Sigmoid colon (tissue), 7 donors: ENCODE measurements around the gene MEGF8. TPM values are rescaled to one million over a fixed set of nuclear protein-coding genes. Genes with fewer than 3 reads are reported as not detected.

Experiments used
- DNase-seq: peaks from one replicate; pipeline ENCODE4 v3.0.0-alpha.2; 2019
- H3K27ac ChIP-seq, 4 donors: fragments of 200-600 bp; sonication (generic); one replicate each; pipeline ENCODE4 v1.5.1; 2016 to 2019; ENCODE audit warnings: mild to moderate bottlenecking in 1 of 4
- H3K27me3 ChIP-seq, 3 donors: fragments of 200-600 bp; sonication (generic); one replicate each; pipeline ENCODE4 v1.5.1; 2019; ENCODE audit warnings: mild to moderate bottlenecking in 1 of 3
- H3K36me3 ChIP-seq, 4 donors: fragments of 200-600 bp; sonication (generic); one replicate each; pipeline ENCODE4 v1.5.1; 2016 to 2019
- H3K4me1 ChIP-seq, 4 donors: fragments of 200-600 bp; sonication (generic); one replicate each; pipeline ENCODE4 v1.5.1; 2017 to 2019
- H3K4me3 ChIP-seq, 4 donors: fragments of 200-600 bp; sonication (generic); one replicate each; pipeline ENCODE4 v1.5.1; 2017 to 2019; ENCODE audit warnings: mild to moderate bottlenecking in 2 of 4, moderate library complexity in 1 of 4
- H3K9me3 ChIP-seq, 4 donors: fragments of 200-600 bp in 3 of 4; sonication (generic) in 3 of 4; one replicate each; pipeline versions ENCODE4 v1.5.1 to v1.6.1; 2013 to 2019
- CTCF ChIP-seq, 4 experiments: fragments of 450-650 bp in 3 of 4; fragments of 200-600 bp in 1 of 4; IDR thresholded peaks; one replicate each; pipeline ENCODE4 v1.5.1; 2016 to 2019; ENCODE audit warnings: antibody characterized with exemption in 4 of 4, mild to moderate bottlenecking in 3 of 4, moderate library complexity in 2 of 4
- EP300 ChIP-seq, 4 donors: sonication (generic); formaldehyde crosslinking; IDR thresholded peaks; one replicate each; pipeline ENCODE4 v1.6.1; 2017; ENCODE audit warnings: antibody characterized with exemption in 4 of 4
- POLR2A ChIP-seq, 2 donors: fragments of 450-650 bp; IDR thresholded peaks; one replicate each; pipeline ENCODE4 v1.6.1; 2016; ENCODE audit warnings: antibody characterized with exemption in 2 of 2, mild to moderate bottlenecking in 2 of 2, moderate library complexity in 2 of 2
- POLR2AphosphoS5 ChIP-seq, 4 donors: sonication (generic); formaldehyde crosslinking; IDR thresholded peaks; one replicate each; pipeline ENCODE4 v1.6.1; 2017; ENCODE audit warnings: antibody characterized with exemption in 4 of 4
- WGBS, 2 donors: extraction: QIAGEN DNeasy Blood & Tissue Kit; methylation state at CpG; one replicate each; pipeline ENCODE4 v1.1.7; 2013; 5-methylcytosine and 5-hydroxymethylcytosine counted together
- intact Hi-C: fragments of 100-400 bp; cut with DNase I; formaldehyde crosslinking; loops from one replicate; pipeline ENCODE4 v1.15.1; 2023
- polyA plus RNA-seq, 3 donors: library from polyadenylated mRNA; stranded (reverse); fragments of 200-250 nt; gene quantifications; one replicate each; pipeline ENCODE4 v1.2.3, GENCODE V29; 2013
- total RNA-seq, 4 donors: library from RNA; depleted of rRNA; stranded (reverse); fragments of >200 nt; gene quantifications; one replicate each; pipeline ENCODE4 v1.1.0, GENCODE V29; 2016
- donor health status: healthy with polysubstance abuse.
- donor health status: Bipolar disorder and iron deficiency.
- donor health status: healthy.

Gene MEGF8
- total and polyA plus RNA-seq, 7 donors = 1.8 to 21.6 (median 5.9) TPM

GRCh38 chr19:42288881-42289555 is 36.4 kb upstream of the MEGF8 start:
- H3K36me3 ChIP-seq = peaks cover 22 to 74% (median 64%) of the 10 kb centered on the region in 4 donors
- TF ChIP-seq CTCF (IDR thresholded peaks at IDR 0.05) (no peak), POLR2A (IDR thresholded peaks at IDR 0.05) (no peak)
- no peak overlapping the region for H3K4me3 ChIP-seq
- no peaks in the 10 kb centered on the region for H3K27me3 ChIP-seq
- no peak for DNase-seq
- WGBS, 2 donors = 94% methylated on average over 22 of the region's 22 CpGs
- H3K4me1 ChIP-seq = peaks cover 0 to 25% (median 24%) of the 10 kb centered on the region in 4 donors
- H3K27ac ChIP-seq = no peak overlapping the region
- intact Hi-C loops = no loop called here
- no peaks in the 10 kb centered on the region for H3K9me3 ChIP-seq

- intact Hi-C loops = loop anchor here (10.0 kb wide), 1 partner anchor 155 kb away; the partner anchor contains the start of gene POU2F2
- Histone ChIP-seq H3K36me3 (peaks cover 28 to 79% (median 69%) of the 10 kb centered on the region in 4 donors), H3K4me1 (peaks cover 0 to 25% (median 23%) of the 10 kb centered on the region in 4 donors), H3K9me3 (no peaks in the 10 kb centered on the region), H3K27me3 (no peaks in the 10 kb centered on the region), H3K4me3 (no peak overlapping the region), H3K27ac (no peak overlapping the region)
- 91 to 92% methylated on average over 8 of the region's 8 CpGs for WGBS, 2 donors
- no peak for DNase-seq
- TF ChIP-seq EP300 (IDR thresholded peaks at IDR 0.05) = no peak
- no peak for TF ChIP-seq POLR2AphosphoS5 (IDR thresholded peaks at IDR 0.05)
- TF ChIP-seq CTCF (IDR thresholded peaks at IDR 0.05) = no peak
- no peak for TF ChIP-seq POLR2A (IDR thresholded peaks at IDR 0.05)
Measured at GRCh38 chr19:42289556-42290041, 35.8 kb upstream of the MEGF8 start.

- H3K27me3 ChIP-seq = no peaks in the 10 kb centered on the region
- DNase-seq = no peak
- TF ChIP-seq POLR2AphosphoS5 (IDR thresholded peaks at IDR 0.05) = no peak
- TF ChIP-seq EP300 (IDR thresholded peaks at IDR 0.05) = no peak
- no peak for TF ChIP-seq CTCF (IDR thresholded peaks at IDR 0.05)
- TF ChIP-seq POLR2A (IDR thresholded peaks at IDR 0.05) = no peak
- intact Hi-C loops = loop anchor here (10.0 kb wide), 1 partner anchor 155 kb away; the partner anchor contains the start of gene POU2F2
- WGBS, 2 donors = 88 to 89% methylated on average over 13 of the region's 13 CpGs
- H3K4me1 ChIP-seq = peaks cover 0 to 20% (median 17%) of the 10 kb centered on the region in 4 donors
- H3K27ac ChIP-seq = no peak overlapping the region
- H3K36me3 ChIP-seq = peaks cover 29 to 85% (median 72%) of the 10 kb centered on the region in 4 donors
- no peak overlapping the region for H3K4me3 ChIP-seq
- H3K9me3 ChIP-seq = no peaks in the 10 kb centered on the region
Measured at GRCh38 chr19:42290136-42290522, 35.3 kb upstream of the MEGF8 start.

GRCh38 chr19:42290523-42291434 is 34.7 kb upstream of the MEGF8 start:
- TF ChIP-seq POLR2AphosphoS5 (IDR thresholded peaks at IDR 0.05) = no peak
- no peak for TF ChIP-seq EP300 (IDR thresholded peaks at IDR 0.05)
- no peak for TF ChIP-seq POLR2A (IDR thresholded peaks at IDR 0.05)
- TF ChIP-seq CTCF (IDR thresholded peaks at IDR 0.05) = no peak
- WGBS, 2 donors = 79 to 85% methylated on average over 31 of the region's 31 CpGs
- H3K27ac ChIP-seq = no peak overlapping the region
- intact Hi-C loops = loop anchor here (10.0 kb wide), 1 partner anchor 156 kb away; the partner anchor contains the start of gene POU2F2
- no peak for DNase-seq
- no peak overlapping the region for H3K4me3 ChIP-seq
- H3K36me3 ChIP-seq = peaks cover 29 to 88% (median 73%) of the 10 kb centered on the region in 4 donors
- no peaks in the 10 kb centered on the region for H3K27me3 ChIP-seq
- H3K4me1 ChIP-seq = peaks cover 0 to 13% (median 12%) of the 10 kb centered on the region in 4 donors
- no peaks in the 10 kb centered on the region for H3K9me3 ChIP-seq
